ENCODE data around the gene JAGN1. TPM values are rescaled to one million over a fixed set of nuclear protein-coding genes. Genes with fewer than 3 reads are reported as not detected.
"Not testable (repeated sequence)": the region's sequence is repeated elsewhere in the genome, so short reads cannot be mapped to it uniquely, and the experiment has no call there.

The JAGN1 gene
- total RNA-seq, 1 donor from 2014 or later = 17.8 TPM

- DNase-seq = no peak
Measured at GRCh38 chr3:9867106-9867505, 23.3 kb upstream of the JAGN1 start.

- DNase-seq = no peak
Measured at GRCh38 chr3:9869955-9870354, 20.5 kb upstream of the JAGN1 start.

- DNase-seq = no peak
Measured at GRCh38 chr3:9870978-9871377, 19.4 kb upstream of the JAGN1 start.

GRCh38 chr3:9872067-9872466 is 18.3 kb upstream of the JAGN1 start:
- DNase-seq = not testable (repeated sequence)

GRCh38 chr3:9875448-9875847 is 15.0 kb upstream of the JAGN1 start:
- DNase-seq = no peak

GRCh38 chr3:9876255-9876654 is 14.2 kb upstream of the JAGN1 start:
- DNase-seq = not testable (repeated sequence)

- no peak for DNase-seq
Measured at GRCh38 chr3:9876991-9877390, 13.4 kb upstream of the JAGN1 start.

- DNase-seq = no peak
Measured at GRCh38 chr3:9878700-9879099, 11.7 kb upstream of the JAGN1 start.

- DNase-seq = no peak
Measured at GRCh38 chr3:9879830-9880549, 10.4 kb upstream of the JAGN1 start, which contains the start of gene CIDEC. Gene CIDEC (minus strand): TSS chr3:9880253. CDS start chr3:9878486, 1,767 bp downstream.

- DNase-seq = no peak
Measured at GRCh38 chr3:9881441-9881840, 9.0 kb upstream of the JAGN1 start.

GRCh38 chr3:9883706-9884554 is 6.5 kb upstream of the JAGN1 start:
- DNase-seq = no peak

- DNase-seq = no peak
Measured at GRCh38 chr3:9884555-9885165, 5.8 kb upstream of the JAGN1 start.

GRCh38 chr3:9886328-9886727 is 4.1 kb upstream of the JAGN1 start:
- no peak for DNase-seq

- no peak for DNase-seq
Measured at GRCh38 chr3:9887480-9887879, 2.9 kb upstream of the JAGN1 start.

- DNase-seq = no peak
Measured at GRCh38 chr3:9888540-9888939, 1.9 kb upstream of the JAGN1 start.

GRCh38 chr3:9889405-9889804 is 1.0 kb upstream of the JAGN1 start:
- DNase-seq = no peak

GRCh38 chr3:9891072-9891622 is 737 bp downstream of the JAGN1 start:
- DNase-seq = no peak

- DNase-seq = no peak
Measured at GRCh38 chr3:9893739-9894138, 3.3 kb downstream of the JAGN1 start.

GRCh38 chr3:9895715-9896114 is 5.3 kb downstream of the JAGN1 start:
- not testable (repeated sequence) for DNase-seq

- not testable (repeated sequence) for DNase-seq
Measured at GRCh38 chr3:9896755-9897407, 6.5 kb downstream of the JAGN1 start.

GRCh38 chr3:9897408-9898372 is 7.3 kb downstream of the JAGN1 start:
- DNase-seq = no peak

Measured in occipital lobe (tissue), 2 donors.